ENCODE results near the gene BRF1. TPM values are rescaled to one million over a fixed set of nuclear protein-coding genes. Genes with fewer than 3 reads are reported as not detected.

Gene BRF1
- total and polyA plus RNA-seq, 2 donors (not counting 1 experiment from before 2014, with no cell fraction given) = 7.4 to 33.4 TPM

DNA sequence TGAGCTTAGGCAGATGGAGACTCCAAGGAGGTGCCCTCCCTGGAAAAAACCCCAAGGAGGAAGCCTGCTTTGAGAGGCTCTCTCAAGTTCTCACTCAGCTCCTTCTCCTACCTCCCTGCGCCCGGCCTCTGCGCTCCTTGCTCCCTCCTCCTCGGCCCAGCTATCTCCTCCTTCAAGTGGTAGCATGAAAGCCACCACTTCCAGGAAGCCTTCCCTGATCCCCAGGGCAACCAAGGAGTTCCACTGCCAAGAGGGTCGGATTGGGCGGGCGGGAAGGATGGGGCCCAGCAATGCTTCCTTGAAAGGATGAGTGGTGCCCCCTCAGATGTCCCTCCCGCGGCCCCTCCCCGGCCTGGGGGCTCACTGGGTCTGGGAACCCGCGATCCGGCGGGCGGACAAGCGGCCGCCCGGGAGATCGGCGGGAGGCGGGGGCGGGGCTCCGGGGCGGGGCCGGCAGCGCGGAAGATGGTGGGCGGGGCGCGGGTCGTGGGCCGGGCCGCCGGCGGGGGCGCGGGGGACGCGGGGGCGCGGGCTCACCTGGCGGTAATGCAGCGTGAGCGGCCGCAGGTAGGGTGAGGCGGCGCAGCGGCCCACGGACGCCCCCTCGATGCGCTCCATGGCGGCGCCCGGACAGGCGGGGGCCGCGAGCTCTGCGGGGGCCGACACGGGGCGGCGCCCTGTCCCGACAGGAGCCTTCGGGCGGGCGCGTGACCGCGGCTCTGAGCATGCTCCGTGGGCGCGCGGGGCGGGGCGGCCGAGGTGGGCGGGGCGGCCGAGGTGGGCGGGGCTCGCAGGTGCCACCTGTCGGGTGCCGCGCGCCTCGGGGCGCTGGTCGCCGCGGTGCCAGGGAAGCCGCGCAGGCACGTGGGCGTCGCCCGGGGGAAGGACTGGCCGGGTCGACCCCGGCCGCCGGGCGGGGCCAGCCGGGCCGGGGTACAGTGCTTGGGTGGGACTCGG, 119.9 kb downstream of the BRF1 start, which contains the start of gene NUDT14:
Gene NUDT14 (minus strand): TSS at position 721 of the 957 bp plus-strand sequence. CDS start 103 bp downstream, at position 618.
- Histone ChIP-seq H3K4me2 (ENCODE audit: extremely low read depth, insufficient read depth, low read length) (no peak within 1 kb of the TSS), H3K9me3 (ENCODE audit: control insufficient read depth, insufficient read depth, low read depth, low read length) (no peaks in the 10 kb centered on the region), H4K20me1 (ENCODE audit: control insufficient read depth, extremely low read depth, insufficient read depth, low read length) (no peaks in the 10 kb centered on the region), H3K4me3 (replicated peaks in 1 of 4; ENCODE audit: control extremely low read depth in 1 of 4, insufficient read depth in 1 of 4, low read depth in 3 of 4, low read length in 4 of 4) (peak within 1 kb of the TSS; percentile 38 to 63 (median 51)), H3K9ac (ENCODE audit: insufficient read depth, low read length) (peak within 1 kb of the TSS; percentile 30), H3K79me2 (ENCODE audit: control insufficient read depth, insufficient read depth, low read length) (no peaks in the 10 kb centered on the region), H3K36me3 (ENCODE audit: control insufficient read depth, insufficient read depth, low read length) (no peaks in the 10 kb centered on the region), H2AFZ (ENCODE audit: low read length) (peak within 1 kb of the TSS; percentile 11), H3K27me3 (ENCODE audit: control insufficient read depth, insufficient read depth, low read length) (no peaks in the 10 kb centered on the region), H3K27ac (ENCODE audit: insufficient read depth, low read length) (no peak within 1 kb of the TSS), H3K4me1 (ENCODE audit: control insufficient read depth, extremely low read depth, insufficient read depth, low read length) (no peaks in the 10 kb centered on the region)
- peak; percentile 29 to 34 for DNase-seq (ENCODE audit: low read depth in 2 of 2)
- TF ChIP-seq, protein P1, sequence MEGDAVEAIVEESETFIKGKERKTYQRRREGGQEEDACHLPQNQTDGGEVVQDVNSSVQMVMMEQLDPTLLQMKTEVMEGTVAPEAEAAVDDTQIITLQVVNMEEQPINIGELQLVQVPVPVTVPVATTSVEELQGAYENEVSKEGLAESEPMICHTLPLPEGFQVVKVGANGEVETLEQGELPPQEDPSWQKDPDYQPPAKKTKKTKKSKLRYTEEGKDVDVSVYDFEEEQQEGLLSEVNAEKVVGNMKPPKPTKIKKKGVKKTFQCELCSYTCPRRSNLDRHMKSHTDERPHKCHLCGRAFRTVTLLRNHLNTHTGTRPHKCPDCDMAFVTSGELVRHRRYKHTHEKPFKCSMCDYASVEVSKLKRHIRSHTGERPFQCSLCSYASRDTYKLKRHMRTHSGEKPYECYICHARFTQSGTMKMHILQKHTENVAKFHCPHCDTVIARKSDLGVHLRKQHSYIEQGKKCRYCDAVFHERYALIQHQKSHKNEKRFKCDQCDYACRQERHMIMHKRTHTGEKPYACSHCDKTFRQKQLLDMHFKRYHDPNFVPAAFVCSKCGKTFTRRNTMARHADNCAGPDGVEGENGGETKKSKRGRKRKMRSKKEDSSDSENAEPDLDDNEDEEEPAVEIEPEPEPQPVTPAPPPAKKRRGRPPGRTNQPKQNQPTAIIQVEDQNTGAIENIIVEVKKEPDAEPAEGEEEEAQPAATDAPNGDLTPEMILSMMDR (conservative IDR thresholded peaks at IDR 0.05 in 1 of 2, IDR thresholded peaks at IDR 0.05 in 1 of 2; ENCODE audit: low read depth in 1 of 2, low read length in 2 of 2) = no peak
- TF ChIP-seq EZH2 (IDR thresholded peaks at IDR 0.05; ENCODE audit: low read length, missing control alignments) = no peak

DNA sequence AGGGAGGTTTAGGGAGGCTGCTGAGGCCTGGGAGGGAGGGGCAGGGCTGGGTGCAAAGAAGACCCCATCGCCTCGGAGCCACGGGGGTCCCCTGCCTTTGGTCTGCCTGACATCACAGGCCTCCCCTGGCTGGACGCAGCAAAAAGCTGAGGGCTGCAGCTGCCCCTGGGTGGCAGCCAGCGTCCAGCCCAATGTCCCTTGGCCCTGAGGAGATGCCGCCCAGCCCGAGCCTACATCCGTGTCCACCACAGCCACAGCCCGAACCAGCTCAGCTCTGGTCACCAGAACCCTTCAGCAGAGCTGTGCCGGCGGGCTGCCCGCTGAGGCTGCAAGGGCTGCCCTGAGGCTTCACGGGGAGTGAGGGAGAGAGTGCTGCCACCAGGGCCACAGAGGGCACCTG, 121.6 kb downstream of the BRF1 start:
- H3K9me3 ChIP-seq (ENCODE audit: control insufficient read depth, insufficient read depth, low read depth, low read length) = no peaks in the 10 kb centered on the region
- DNase-seq (ENCODE audit: low read depth in 2 of 2) = no peak
- no peaks in the 10 kb centered on the region for H3K36me3 ChIP-seq (ENCODE audit: control insufficient read depth, insufficient read depth, low read length)
- no peak overlapping the region for H3K4me2 ChIP-seq (ENCODE audit: extremely low read depth, insufficient read depth, low read length)
- no peaks in the 10 kb centered on the region for H3K79me2 ChIP-seq (ENCODE audit: control insufficient read depth, insufficient read depth, low read length)
- no peaks in the 10 kb centered on the region for H3K4me1 ChIP-seq (ENCODE audit: control insufficient read depth, extremely low read depth, insufficient read depth, low read length)
- no peak overlapping the region for H3K27ac ChIP-seq (ENCODE audit: insufficient read depth, low read length)
- no peaks in the 10 kb centered on the region for H3K27me3 ChIP-seq (ENCODE audit: control insufficient read depth, insufficient read depth, low read length)
- no peak for TF ChIP-seq EZH2 (IDR thresholded peaks at IDR 0.05; ENCODE audit: low read length, missing control alignments)
- TF ChIP-seq, protein P1 (conservative IDR thresholded peaks at IDR 0.05 in 1 of 2, IDR thresholded peaks at IDR 0.05 in 1 of 2; ENCODE audit: low read depth in 1 of 2, low read length in 2 of 2) = no peak
- no peak overlapping the region for H3K4me3 ChIP-seq (replicated peaks in 1 of 4; ENCODE audit: control extremely low read depth in 1 of 4, insufficient read depth in 1 of 4, low read depth in 3 of 4, low read length in 4 of 4)
- H4K20me1 ChIP-seq (ENCODE audit: control insufficient read depth, extremely low read depth, insufficient read depth, low read length) = no peaks in the 10 kb centered on the region
- no peak overlapping the region for H3K9ac ChIP-seq (ENCODE audit: insufficient read depth, low read length)
- H2AFZ ChIP-seq (ENCODE audit: low read length) = no peak overlapping the region

DNA sequence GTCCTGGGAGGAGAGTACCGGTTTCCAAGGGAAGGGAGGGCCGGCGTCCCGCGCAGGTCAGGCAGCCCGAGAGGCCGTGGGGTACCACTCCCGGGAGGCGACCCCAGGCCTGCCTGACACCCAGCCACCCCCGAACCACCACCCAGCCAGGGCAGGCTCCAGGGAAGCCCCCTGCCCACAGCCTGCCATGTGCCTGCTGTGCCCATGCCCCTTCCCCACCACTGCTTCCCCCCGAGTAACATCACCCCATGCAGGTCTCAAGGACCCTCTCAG, 122.0 kb downstream of the BRF1 start:
- no peak overlapping the region for H3K9ac ChIP-seq (ENCODE audit: insufficient read depth, low read length)
- no peak for TF ChIP-seq EZH2 (IDR thresholded peaks at IDR 0.05; ENCODE audit: low read length, missing control alignments)
- TF ChIP-seq, protein P1 (conservative IDR thresholded peaks at IDR 0.05 in 1 of 2, IDR thresholded peaks at IDR 0.05 in 1 of 2; ENCODE audit: low read depth in 1 of 2, low read length in 2 of 2) = no peak
- H3K4me1 ChIP-seq (ENCODE audit: control insufficient read depth, extremely low read depth, insufficient read depth, low read length) = no peaks in the 10 kb centered on the region
- no peak overlapping the region for H3K4me3 ChIP-seq (replicated peaks in 1 of 4; ENCODE audit: control extremely low read depth in 1 of 4, insufficient read depth in 1 of 4, low read depth in 3 of 4, low read length in 4 of 4)
- H3K4me2 ChIP-seq (ENCODE audit: extremely low read depth, insufficient read depth, low read length) = no peak overlapping the region
- H3K9me3 ChIP-seq (ENCODE audit: control insufficient read depth, insufficient read depth, low read depth, low read length) = no peaks in the 10 kb centered on the region
- H3K27ac ChIP-seq (ENCODE audit: insufficient read depth, low read length) = no peak overlapping the region
- H4K20me1 ChIP-seq (ENCODE audit: control insufficient read depth, extremely low read depth, insufficient read depth, low read length) = no peaks in the 10 kb centered on the region
- H3K79me2 ChIP-seq (ENCODE audit: control insufficient read depth, insufficient read depth, low read length) = no peaks in the 10 kb centered on the region
- no peak overlapping the region for H2AFZ ChIP-seq (ENCODE audit: low read length)
- DNase-seq (ENCODE audit: low read depth in 2 of 2) = no peak
- no peaks in the 10 kb centered on the region for H3K36me3 ChIP-seq (ENCODE audit: control insufficient read depth, insufficient read depth, low read length)
- H3K27me3 ChIP-seq (ENCODE audit: control insufficient read depth, insufficient read depth, low read length) = no peaks in the 10 kb centered on the region

Data from fibroblast of lung (primary cell).